Suprapubic skin (tissue), 4 donors: ENCODE measurements around the gene SLC22A2. TPM values are rescaled to one million over a fixed set of nuclear protein-coding genes. Genes with fewer than 3 reads are reported as not detected.

Experiments
- DNase-seq, 2 donors: peaks; one replicate each; pipeline ENCODE4 v3.0.0-alpha.2; 2019; ENCODE audit warnings: low spot score in 2 of 2
- H3K27ac ChIP-seq: fragments of 200-600 bp; sonication (generic); one replicate; pipeline ENCODE4 v1.5.1; 2019
- H3K27me3 ChIP-seq: fragments of 200-600 bp; sonication (generic); one replicate; pipeline ENCODE4 v1.5.1; 2019
- H3K36me3 ChIP-seq: fragments of 200-600 bp; sonication (generic); one replicate; pipeline ENCODE4 v1.5.1; 2019
- H3K4me1 ChIP-seq: fragments of 200-600 bp; sonication (generic); one replicate; pipeline ENCODE4 v1.5.1; 2019
- H3K4me3 ChIP-seq: fragments of 200-600 bp; sonication (generic); one replicate; pipeline ENCODE4 v1.5.1; 2019; ENCODE audit warnings: mild to moderate bottlenecking
- H3K9me3 ChIP-seq: fragments of 200-600 bp; sonication (generic); one replicate; pipeline ENCODE4 v1.5.1; 2019
- CTCF ChIP-seq, 2 donors: fragments of 200-600 bp in 1 of 2; fragments of 450-650 bp in 1 of 2; sonication (generic) in 1 of 2; IDR thresholded peaks; one replicate each; pipeline ENCODE4 v1.5.1; 2016 to 2019; ENCODE audit warnings: antibody characterized with exemption in 2 of 2, mild to moderate bottlenecking in 1 of 2, moderate library complexity in 1 of 2
- EP300 ChIP-seq: sonication (generic); formaldehyde crosslinking; IDR thresholded peaks from one replicate; pipeline ENCODE4 v1.6.1; 2017; ENCODE audit warnings: antibody characterized with exemption
- POLR2A ChIP-seq, 2 donors: fragments of 450-650 bp; IDR thresholded peaks; one replicate each; pipeline ENCODE4 v1.6.1; 2017; ENCODE audit warnings: antibody characterized with exemption in 2 of 2, mild to moderate bottlenecking in 2 of 2, moderate library complexity in 2 of 2
- POLR2AphosphoS5 ChIP-seq, 3 donors: sonication (generic); formaldehyde crosslinking; IDR thresholded peaks; one replicate each; pipeline ENCODE4 v1.6.1; 2017; ENCODE audit warnings: antibody characterized with exemption in 3 of 3
- WGBS: methylation state at CpG from one replicate; pipeline ENCODE4 v1.1.5; 2018; 5-methylcytosine and 5-hydroxymethylcytosine counted together
- total RNA-seq, 4 donors: library from RNA; depleted of rRNA; stranded (reverse); fragments of >200 nt; gene quantifications; one replicate each; pipeline ENCODE4 v1.1.0, GENCODE V29; 2016

The SLC22A2 gene
- total RNA-seq, 4 donors from 2014 or later: not detected

- Histone ChIP-seq H3K27ac (no peak overlapping the region), H3K4me3 (no peak overlapping the region), H3K36me3 (no peaks in the 10 kb centered on the region), H3K27me3 (no peaks in the 10 kb centered on the region), H3K9me3 (no peaks in the 10 kb centered on the region), H3K4me1 (peaks cover 7% of the 10 kb centered on the region)
- no peak for DNase-seq
- 97% methylated on average over 1 of the region's 1 CpG for WGBS
- TF ChIP-seq POLR2A (IDR thresholded peaks at IDR 0.05): no peak
- no peak for TF ChIP-seq CTCF (IDR thresholded peaks at IDR 0.05)
- no peak for TF ChIP-seq POLR2AphosphoS5 (IDR thresholded peaks at IDR 0.05)
- TF ChIP-seq EP300: no peak
These were observed 6.4 kb downstream of the SLC22A2 start for GRCh38 chr6:160252073-160252813.

GRCh38 chr6:160249671-160250070 lies 8.9 kb downstream of the SLC22A2 start:
- 54% methylated on average over 3 of the region's 3 CpGs for WGBS
- H3K27me3 ChIP-seq: no peaks in the 10 kb centered on the region
- peaks cover 7% of the 10 kb centered on the region for H3K4me1 ChIP-seq
- H3K4me3 ChIP-seq: no peak overlapping the region
- no peaks in the 10 kb centered on the region for H3K36me3 ChIP-seq
- H3K9me3 ChIP-seq: no peaks in the 10 kb centered on the region
- no peak for DNase-seq
- no peak overlapping the region for H3K27ac ChIP-seq
- TF ChIP-seq POLR2AphosphoS5 (IDR thresholded peaks at IDR 0.05) (no peak), POLR2A (IDR thresholded peaks at IDR 0.05) (no peak), EP300 (no peak), CTCF (IDR thresholded peaks at IDR 0.05) (no peak)

GRCh38 chr6:160248538-160248937 lies 10.1 kb downstream of the SLC22A2 start:
- Histone ChIP-seq H3K27ac (no peak overlapping the region), H3K4me1 (peaks cover 7% of the 10 kb centered on the region), H3K4me3 (no peak overlapping the region), H3K27me3 (no peaks in the 10 kb centered on the region), H3K9me3 (no peaks in the 10 kb centered on the region), H3K36me3 (no peaks in the 10 kb centered on the region)
- TF ChIP-seq EP300 (no peak), POLR2AphosphoS5 (IDR thresholded peaks at IDR 0.05) (no peak), CTCF (IDR thresholded peaks at IDR 0.05) (no peak), POLR2A (IDR thresholded peaks at IDR 0.05) (no peak)
- 68% methylated on average over 1 of the region's 1 CpG for WGBS
- no peak for DNase-seq

- no peaks in the 10 kb centered on the region for H3K9me3 ChIP-seq
- no peak overlapping the region for H3K27ac ChIP-seq
- no peak for TF ChIP-seq POLR2AphosphoS5 (IDR thresholded peaks at IDR 0.05)
- 88% methylated on average over 3 of the region's 3 CpGs for WGBS
- no peaks in the 10 kb centered on the region for H3K36me3 ChIP-seq
- H3K4me3 ChIP-seq: no peak overlapping the region
- H3K4me1 ChIP-seq: peaks cover 7% of the 10 kb centered on the region
- no peak for DNase-seq
- no peaks in the 10 kb centered on the region for H3K27me3 ChIP-seq
These were observed 11.2 kb downstream of the SLC22A2 start for GRCh38 chr6:160247457-160247883.

GRCh38 chr6:160240691-160241084 lies 17.9 kb downstream of the SLC22A2 start:
- DNase-seq: no peak
- Histone ChIP-seq H3K36me3 (no peaks in the 10 kb centered on the region), H3K4me3 (no peak overlapping the region), H3K27ac (no peak overlapping the region), H3K27me3 (no peaks in the 10 kb centered on the region), H3K9me3 (peaks cover 2% of the 10 kb centered on the region), H3K4me1 (peaks cover 10% of the 10 kb centered on the region)
- TF ChIP-seq POLR2A (IDR thresholded peaks at IDR 0.05) (no peak), CTCF (IDR thresholded peaks at IDR 0.05) (no peak), POLR2AphosphoS5 (IDR thresholded peaks at IDR 0.05) (no peak), EP300 (no peak)
- 81% methylated on average over 1 of the region's 1 CpG for WGBS
